Transverse colon (tissue), 4 donors: ENCODE data around the gene FAM227A. TPM values are rescaled to one million over a fixed set of nuclear protein-coding genes. Genes with fewer than 3 reads are reported as not detected.
"Not testable (repeated sequence)": the region's sequence is repeated elsewhere in the genome, so short reads cannot be mapped to it uniquely, and the experiment has no call there.

Experiments used
- DNase-seq: peaks from one replicate; pipeline ENCODE4 v3.0.0-alpha.2; 2019
- H3K27ac ChIP-seq, 4 donors: fragments of 200-600 bp; sonication (generic); 2 replicates each; pipeline ENCODE4 v1.5.1; 2016 to 2018; ENCODE audit warnings: inconsistent platforms in 4 of 4
- H3K27me3 ChIP-seq: fragments of 200-600 bp; sonication (generic); 2 replicates; pipeline ENCODE4 v1.5.1; 2017; ENCODE audit warnings: inconsistent platforms
- H3K36me3 ChIP-seq, 4 donors: fragments of 200-600 bp; sonication (generic); 2 replicates each; pipeline ENCODE4 v1.5.1; 2017 to 2019; ENCODE audit warnings: inconsistent platforms in 4 of 4
- H3K4me1 ChIP-seq, 4 donors: fragments of 200-600 bp; sonication (generic); 2 replicates each; pipeline ENCODE4 v1.5.1; 2017 to 2020; ENCODE audit warnings: inconsistent platforms in 4 of 4
- H3K4me3 ChIP-seq, 4 donors: fragments of 200-600 bp; sonication (generic); 1 replicate in 1 of 4; 2 replicates in 3 of 4; pipeline versions ENCODE4 v1.5.1 to v1.6.1; 2017 to 2019; ENCODE audit warnings: inconsistent platforms in 4 of 4
- H3K9me3 ChIP-seq, 2 donors: fragments of 200-600 bp; sonication (generic); 2 replicates each; pipeline ENCODE4 v1.5.1; 2017 to 2019; ENCODE audit warnings: inconsistent platforms in 2 of 2
- EP300 ChIP-seq: sonication (generic); formaldehyde crosslinking; IDR thresholded peaks from one replicate; pipeline ENCODE4 v1.6.1; 2017; ENCODE audit warnings: antibody characterized with exemption, low read depth
- POLR2A ChIP-seq: fragments of 450-650 bp; IDR thresholded peaks from one replicate; pipeline ENCODE4 v1.6.1; 2016; ENCODE audit warnings: antibody characterized with exemption, mild to moderate bottlenecking, moderate library complexity
- POLR2AphosphoS5 ChIP-seq, 3 donors: sonication (generic); formaldehyde crosslinking; IDR thresholded peaks; one replicate each; pipeline ENCODE4 v1.6.1; 2016; ENCODE audit warnings: antibody characterized with exemption in 3 of 3
- WGBS, 2 donors: methylation state at CpG; one replicate each; pipeline ENCODE4 v1.1.5; 2018; ENCODE audit warnings: low coverage in 1 of 2; 5-methylcytosine and 5-hydroxymethylcytosine counted together
- in situ Hi-C, 4 donors: fragments of 200-750 bp; cut with MboI; loops; one replicate each; pipeline versions ENCODE4 v1.15.0 to v1.15.1; 2017; ENCODE audit warnings: low sequenced_read_pairs in 3 of 4, low pct_ligation_motif_present in 1 of 4, low pct_unique_long_range_greater_than_20kb in 1 of 4
- intact Hi-C: fragments of 100-400 bp; cut with DNase I; formaldehyde crosslinking; loops from one replicate; pipeline ENCODE4 v1.15.1; 2023; ENCODE audit warnings: low total_unique reads
- total RNA-seq, 4 donors: library from RNA; depleted of rRNA; stranded (reverse); fragments of >200 nt; gene quantifications; one replicate each; pipeline ENCODE4 v1.1.0, GENCODE V29; 2016
- TF ChIP-seq, protein P1 (sequence below), 5 experiments: fragments of 200-600 bp in 3 of 5; fragments of 450-650 bp in 2 of 5; sonication (generic) in 3 of 5; IDR thresholded peaks; 1 replicate in 2 of 5; 2 replicates in 3 of 5; pipeline ENCODE4 v1.5.1; 2016 to 2017; ENCODE audit warnings: antibody characterized with exemption in 5 of 5, inconsistent platforms in 3 of 5, mild to moderate bottlenecking in 2 of 5, moderate library complexity in 1 of 5

FAM227A gene
- total RNA-seq, 4 donors from 2014 or later, result 0.20 to 0.79 (median 0.27) TPM; not detected in 1

DNA sequence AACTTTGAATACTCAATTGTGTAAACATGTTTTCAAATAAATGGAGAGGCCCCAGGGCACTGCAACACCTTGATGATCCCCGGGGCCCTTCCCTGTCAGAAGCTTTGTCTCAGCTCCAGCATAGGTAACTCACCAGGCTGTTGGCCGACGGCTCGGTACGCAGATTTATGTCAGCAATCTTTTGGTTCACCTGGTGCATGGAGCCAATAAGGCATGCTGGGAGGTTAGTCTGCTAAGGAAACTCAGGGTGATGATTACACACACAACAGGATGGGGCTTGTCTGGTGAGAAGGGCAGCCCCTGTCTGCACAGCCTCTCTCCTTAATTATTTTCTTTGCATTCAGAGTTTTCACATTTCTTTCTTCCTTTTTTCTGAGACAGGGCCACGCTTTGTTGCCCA, 10.8 kb downstream of the FAM227A start:
- Histone ChIP-seq H3K27me3 (no peaks in the 10 kb centered on the region), H3K9me3 (no peaks in the 10 kb centered on the region), H3K36me3 (no peaks in the 10 kb centered on the region), H3K4me3 (no peak overlapping the region), H3K4me1 (no peaks in the 10 kb centered on the region), H3K27ac (no peak overlapping the region)
- in situ Hi-C loops (no loop called here), intact Hi-C loops (no loop called here)
- no peak for DNase-seq
- WGBS, 2 donors, result 80 to 92% methylated on average over 2 to 6 of the region's 6 CpGs
- TF ChIP-seq POLR2A, result no peak
- no peak for TF ChIP-seq EP300
- no peak for TF ChIP-seq POLR2AphosphoS5 (IDR thresholded peaks at IDR 0.05)
- TF ChIP-seq, protein P1, sequence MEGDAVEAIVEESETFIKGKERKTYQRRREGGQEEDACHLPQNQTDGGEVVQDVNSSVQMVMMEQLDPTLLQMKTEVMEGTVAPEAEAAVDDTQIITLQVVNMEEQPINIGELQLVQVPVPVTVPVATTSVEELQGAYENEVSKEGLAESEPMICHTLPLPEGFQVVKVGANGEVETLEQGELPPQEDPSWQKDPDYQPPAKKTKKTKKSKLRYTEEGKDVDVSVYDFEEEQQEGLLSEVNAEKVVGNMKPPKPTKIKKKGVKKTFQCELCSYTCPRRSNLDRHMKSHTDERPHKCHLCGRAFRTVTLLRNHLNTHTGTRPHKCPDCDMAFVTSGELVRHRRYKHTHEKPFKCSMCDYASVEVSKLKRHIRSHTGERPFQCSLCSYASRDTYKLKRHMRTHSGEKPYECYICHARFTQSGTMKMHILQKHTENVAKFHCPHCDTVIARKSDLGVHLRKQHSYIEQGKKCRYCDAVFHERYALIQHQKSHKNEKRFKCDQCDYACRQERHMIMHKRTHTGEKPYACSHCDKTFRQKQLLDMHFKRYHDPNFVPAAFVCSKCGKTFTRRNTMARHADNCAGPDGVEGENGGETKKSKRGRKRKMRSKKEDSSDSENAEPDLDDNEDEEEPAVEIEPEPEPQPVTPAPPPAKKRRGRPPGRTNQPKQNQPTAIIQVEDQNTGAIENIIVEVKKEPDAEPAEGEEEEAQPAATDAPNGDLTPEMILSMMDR (IDR thresholded peaks at IDR 0.05), result no peak

DNA sequence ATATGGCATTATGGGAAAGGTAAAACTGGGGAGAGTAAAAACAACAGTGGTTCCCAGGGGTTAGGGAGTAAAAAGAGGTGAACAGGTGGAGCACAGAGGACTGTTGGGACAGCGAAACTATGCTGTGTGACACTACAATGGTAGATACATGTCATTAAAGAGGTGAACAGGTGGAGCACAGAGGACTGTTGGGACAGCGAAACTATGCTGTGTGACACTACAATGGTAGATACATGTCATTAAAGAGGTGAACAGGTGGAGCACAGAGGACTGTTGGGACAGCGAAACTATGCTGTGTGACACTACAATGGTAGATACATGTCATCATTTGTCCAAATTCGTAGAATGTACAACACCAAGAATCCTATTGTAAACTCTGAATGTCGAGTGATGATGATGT, 11.9 kb downstream of the FAM227A start:
- H3K4me3 ChIP-seq, DNase-seq, H3K9me3 ChIP-seq, intact Hi-C loops, H3K27me3 ChIP-seq, H3K36me3 ChIP-seq, H3K4me1 ChIP-seq, H3K27ac ChIP-seq, in situ Hi-C loops: not testable (repeated sequence)
- WGBS, 2 donors, result 91 to 95% methylated on average over 3 to 5 of the region's 5 CpGs

DNA sequence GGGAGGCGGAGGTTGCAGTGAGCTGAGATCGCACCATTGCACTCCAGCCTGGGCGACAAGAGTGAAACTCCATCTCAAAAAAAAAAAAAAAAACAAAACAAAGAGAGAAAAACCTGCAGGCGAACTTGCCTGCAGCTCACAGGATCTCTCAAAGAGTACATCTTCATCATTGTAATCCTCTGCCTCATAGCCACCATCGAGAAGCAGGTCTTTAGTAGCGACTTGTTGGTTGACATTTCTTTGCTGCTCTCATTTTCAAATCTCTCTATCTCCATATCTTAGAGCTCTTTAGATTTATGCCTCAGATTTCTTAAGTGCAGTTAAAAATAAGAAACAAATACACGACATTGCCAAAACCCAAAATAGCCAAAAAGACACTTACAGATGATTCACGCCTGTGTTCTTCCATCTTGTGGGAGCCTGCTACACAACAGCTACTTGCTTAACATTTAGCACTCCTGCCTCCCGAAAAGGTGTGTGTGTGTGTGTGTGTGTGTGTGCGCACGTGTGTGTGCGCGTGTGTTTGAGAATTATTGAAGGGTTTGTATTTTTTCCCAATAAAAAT, 14.6 kb downstream of the FAM227A start:
- H3K27me3 ChIP-seq, result no peaks in the 10 kb centered on the region
- no peak overlapping the region for H3K27ac ChIP-seq
- H3K36me3 ChIP-seq, result no peaks in the 10 kb centered on the region
- intact Hi-C loops, result no loop called here
- no peak for DNase-seq
- no peaks in the 10 kb centered on the region for H3K9me3 ChIP-seq
- H3K4me3 ChIP-seq, result no peak overlapping the region
- H3K4me1 ChIP-seq, result no peaks in the 10 kb centered on the region
- TF ChIP-seq, protein P1 (IDR thresholded peaks at IDR 0.05), result no peak
- TF ChIP-seq POLR2A (no peak), POLR2AphosphoS5 (IDR thresholded peaks at IDR 0.05) (no peak), EP300 (no peak)
- WGBS, 2 donors, result 82 to 93% methylated on average over 11 to 13 of the region's 13 CpGs
- in situ Hi-C loops, result no loop called here

DNA sequence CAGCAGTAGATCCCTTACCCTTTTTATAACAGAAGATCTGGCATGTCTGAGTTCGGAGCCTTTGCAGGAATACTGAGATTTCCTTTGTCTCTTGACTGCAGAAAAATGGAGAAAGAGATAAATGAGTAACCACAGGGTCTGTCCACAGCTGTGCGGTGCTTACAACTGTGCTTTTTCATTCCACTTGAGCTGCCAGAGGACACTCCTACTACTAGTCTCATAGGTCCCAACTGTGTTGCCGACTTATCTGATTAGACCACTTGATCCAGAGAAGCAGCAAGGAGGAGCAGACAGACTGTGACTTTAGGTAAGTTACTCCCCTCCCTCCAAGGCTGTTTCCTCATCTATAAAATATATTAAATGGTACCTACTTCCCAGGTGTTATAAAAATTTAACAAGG, 17.5 kb downstream of the FAM227A start:
- no peaks in the 10 kb centered on the region for H3K9me3 ChIP-seq
- TF ChIP-seq EP300 (no peak), POLR2A (no peak)
- H3K4me3 ChIP-seq, result no peak overlapping the region
- H3K36me3 ChIP-seq, result no peaks in the 10 kb centered on the region
- whole genome bisulfite sequencing, 2 donors, result 55 to 69% methylated on average over 3 of the region's 3 CpGs
- DNase-seq, result no peak
- in situ Hi-C loops, result no loop called here
- H3K27ac ChIP-seq, result no peak overlapping the region
- intact Hi-C loops, result no loop called here
- H3K4me1 ChIP-seq, result no peaks in the 10 kb centered on the region
- H3K27me3 ChIP-seq, result no peaks in the 10 kb centered on the region

DNA sequence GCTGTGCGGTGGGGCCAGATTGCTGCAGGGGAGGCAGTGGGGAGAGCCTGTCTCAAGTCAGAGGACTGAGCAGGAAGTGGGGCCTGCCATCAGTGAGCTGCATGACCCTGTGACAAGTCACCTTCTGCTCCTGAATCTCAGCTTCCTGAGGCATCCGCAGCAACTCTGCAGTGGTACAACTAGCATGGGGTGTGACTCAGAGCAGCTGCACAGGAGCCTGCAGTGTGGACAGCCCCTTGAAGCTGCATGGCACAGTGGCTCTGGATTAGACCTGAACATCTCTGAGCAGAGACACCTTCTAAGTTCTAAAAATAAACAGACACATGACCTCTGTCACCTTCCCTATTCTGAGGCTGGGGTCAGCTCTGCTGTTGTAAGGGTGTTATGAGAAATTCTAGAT, 18.0 kb downstream of the FAM227A start:
- H3K27ac ChIP-seq, result no peak overlapping the region
- 86 to 100% methylated on average over 1 to 2 of the region's 2 CpGs for WGBS, 2 donors
- in situ Hi-C loops (no loop called here), intact Hi-C loops (no loop called here)
- no peak overlapping the region for H3K4me3 ChIP-seq
- no peak for DNase-seq
- TF ChIP-seq, protein P1 (IDR thresholded peaks at IDR 0.05), result no peak
- no peak for TF ChIP-seq POLR2AphosphoS5 (IDR thresholded peaks at IDR 0.05)
- TF ChIP-seq EP300, result no peak
- TF ChIP-seq POLR2A, result no peak
- H3K4me1 ChIP-seq, result no peaks in the 10 kb centered on the region
- H3K36me3 ChIP-seq, result no peaks in the 10 kb centered on the region
- H3K9me3 ChIP-seq, result no peaks in the 10 kb centered on the region
- H3K27me3 ChIP-seq, result no peaks in the 10 kb centered on the region
